ENCODE measurements around the gene ADAM21.

DNA sequence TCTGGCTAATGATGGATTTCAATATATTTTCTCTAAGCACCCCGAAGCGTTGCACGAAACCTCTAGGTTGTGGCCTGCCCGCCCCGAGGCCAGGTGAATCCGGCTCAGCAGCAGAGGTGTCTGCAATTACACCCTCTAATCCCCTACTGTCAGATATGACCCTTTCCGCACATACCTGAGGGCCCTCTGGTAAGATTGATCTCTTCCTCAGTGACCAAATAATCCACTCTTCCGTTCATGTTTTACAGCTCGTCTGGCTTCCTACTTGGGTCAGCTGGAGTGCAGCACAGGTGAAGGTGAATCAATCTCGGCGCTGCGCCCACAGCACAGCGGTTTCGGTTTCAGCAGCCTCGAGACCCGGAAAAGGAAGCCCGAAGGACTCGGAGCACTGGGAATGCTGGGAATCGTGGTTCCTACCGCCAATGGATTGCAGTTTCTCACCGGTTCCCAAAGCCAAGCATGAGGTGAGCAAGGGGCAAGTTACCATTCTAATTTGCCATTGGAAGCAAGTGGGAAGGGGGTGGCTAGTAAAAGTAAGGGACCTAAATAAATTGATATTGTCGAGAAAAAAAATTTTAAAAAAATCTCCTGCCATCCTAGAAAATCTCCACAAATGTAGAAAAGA, 35.1 kb upstream of the ADAM21 start, which contains the start of gene SYNJ2BP:
- TF ChIP-seq SUZ12 (IDR thresholded peaks at IDR 0.05; ENCODE audit: extremely low read depth, insufficient read depth, insufficient read length) (no peak), ZNF274 (IDR thresholded peaks at IDR 0.05; ENCODE audit: low read depth, low read length) (no peak), YY1 (IDR thresholded peaks at IDR 0.05; ENCODE audit: insufficient read depth, insufficient read length) (no peak)
